Heart right ventricle (tissue), 16 donors: ENCODE measurements around the gene SKIC8. TPM values are rescaled to one million over a fixed set of nuclear protein-coding genes. Genes with fewer than 3 reads are reported as not detected.

ENCODE experiments used
- ATAC-seq, 8 donors: fragments of 200-7000 bp; cut with Tn5 transposase; one replicate each; pipeline ENCODE4 v1.9.1; 2020; ENCODE audit warnings: mild to moderate bottlenecking in 8 of 8, moderate library complexity in 8 of 8, moderate number of reproducible peaks in 1 of 8
- DNase-seq, 2 donors: peaks; one replicate each; pipeline ENCODE4 v3.0.0-alpha.2; 2020
- H3K27ac ChIP-seq, 10 donors: fragments of 200-600 bp; sonication (generic) in 2 of 10; one replicate each; pipeline versions ENCODE4 v1.5.0 to v1.8.0; 2020 to 2022; ENCODE audit warnings: mild to moderate bottlenecking in 3 of 10
- H3K27me3 ChIP-seq, 7 donors: fragments of 200-600 bp; one replicate each; pipeline ENCODE4 v1.8.0; 2021 to 2022; ENCODE audit warnings: mild to moderate bottlenecking in 2 of 7
- H3K36me3 ChIP-seq, 9 donors: fragments of 200-600 bp; sonication (generic) in 1 of 9; one replicate each; pipeline versions ENCODE4 v1.5.0 to v1.8.0; 2020 to 2022; ENCODE audit warnings: mild to moderate bottlenecking in 2 of 9
- H3K4me1 ChIP-seq, 9 donors: fragments of 200-600 bp; sonication (generic) in 1 of 9; one replicate each; pipeline versions ENCODE4 v1.5.0 to v1.8.0; 2020 to 2022; ENCODE audit warnings: mild to moderate bottlenecking in 4 of 9
- H3K4me3 ChIP-seq, 10 donors: fragments of 200-600 bp; sonication (generic) in 2 of 10; one replicate each; pipeline versions ENCODE4 v1.5.0 to v1.8.0; 2020 to 2022; ENCODE audit warnings: mild to moderate bottlenecking in 7 of 10, moderate library complexity in 2 of 10
- H3K9me3 ChIP-seq, 11 donors: fragments of 200-600 bp in 10 of 11; sonication (generic) in 2 of 11; one replicate each; pipeline versions ENCODE4 v1.5.0 to v1.8.0; 2013 to 2022; ENCODE audit warnings: mild to moderate bottlenecking in 2 of 11, control low read depth in 1 of 11, moderate library complexity in 1 of 11
- WGBS, 2 donors: extraction: QIAGEN DNeasy Blood & Tissue Kit; methylation state at CpG; one replicate each; pipeline ENCODE4 v1.1.7; 2013; ENCODE audit warnings: inconsistent platforms in 1 of 2; 5-methylcytosine and 5-hydroxymethylcytosine counted together
- intact Hi-C, 10 donors: fragments of 100-400 bp; cut with DNase I; formaldehyde crosslinking; loops; one replicate each; pipeline versions ENCODE4 v1.11.1 to v1.14.2; 2022
- polyA plus RNA-seq, 2 donors: library from polyadenylated mRNA; stranded (reverse); fragments of 200-250 nt; gene quantifications; one replicate each; pipeline ENCODE4 v1.2.3, GENCODE V29; 2013
- total RNA-seq, 10 donors: library from RNA; stranded (reverse); fragmentation: NEBNext Ultra II Directional in 3 of 10; extraction: Animal tissue kit (Norgen Biotek cat#: 25700) in 3 of 10; gene quantifications; one replicate each; pipeline versions ENCODE4 v1.2.1 to v1.2.4, GENCODE V29; 2021 to 2023
- TF ChIP-seq, protein P1 (sequence below), 9 donors: fragments of 200-600 bp; sonication (generic) in 2 of 9; IDR thresholded peaks; one replicate each; pipeline versions ENCODE4 v1.5.0 to v1.8.0; 2021 to 2022; ENCODE audit warnings: antibody characterized with exemption in 9 of 9, mild to moderate bottlenecking in 5 of 9, moderate library complexity in 1 of 9
- donor health status: Arrhythmogenic right ventricular cardiomyopathy.
- donor health status: ischemic (EF 13 %, LVEDD 7.1; RV severe dilation, severe dysfunction).
- donor health status: healthy with polysubstance abuse.
- donor health status: DM: no; HTN: yes; CAD: no.
- donor health status: DM: no; HTN: no; CAD: no.
- donor health status: ischemic (EF 25% LVEDD 6.9; RV normal size, moderate dysfunction).
- donor health status: ischemic (EF 25% LVEDD 5.7; RV mildly dilated, moderate dysfunction).
- donor health status: healthy.
- donor health status: DM: yes; HTN: yes; CAD: no.
- donor health status: Ischemic cardiomyopathy.
- donor health status: ischemic (EF 35%, LVEDD 5.7; RV mildly dilated, moderate dysfunction).
- donor health status: nonischemic (EF 11% LVEDD 7.7; RV severe dilation, severe dysfunction).
- donor health status: DM: yes; HTN: yes; CAD: no.
- donor health status: PGD.
- donor health status: ischemic (EF 29% LVEDD 5.4; RV normal size, mild dysfunction).
- donor health status: nonischemic (EF 23%, LVEDD 6.1; RV moderate dilation, normal function).

Gene SKIC8
- total and polyA plus RNA-seq, 12 donors, result 24.0 to 37.0 (median 27.2) TPM

DNA sequence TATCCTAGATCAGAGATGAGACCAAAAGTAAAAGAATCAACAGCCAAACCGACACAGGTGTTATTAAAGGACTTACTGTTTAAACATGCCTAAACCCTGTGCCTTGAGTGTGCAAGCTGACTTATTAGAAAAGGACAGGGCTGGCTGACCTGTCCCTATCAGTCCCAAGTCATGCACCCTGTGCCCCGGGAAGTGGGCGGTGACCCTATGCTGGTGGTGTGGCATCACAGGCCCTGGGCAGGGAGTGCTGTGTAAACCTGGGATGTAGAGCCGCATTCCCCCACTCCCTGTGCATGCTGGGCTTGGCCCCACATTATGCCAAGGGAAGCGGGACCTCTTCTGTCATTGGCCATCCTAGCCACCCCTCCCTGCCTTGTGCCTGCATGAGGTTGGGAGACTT is 24.4 kb downstream of the SKIC8 start:
- intact Hi-C loops, result no loop called here
- H3K27ac ChIP-seq, result no peak overlapping the region
- no peak overlapping the region for H3K4me3 ChIP-seq
- H3K9me3 ChIP-seq, result no peaks in the 10 kb centered on the region
- DNase-seq, result no peak
- peaks cover 0 to 97% (median 43%) of the 10 kb centered on the region in 9 donors for H3K36me3 ChIP-seq
- ATAC-seq, result peak in 2 of 8 donors; percentile 16 to 36
- H3K27me3 ChIP-seq, result no peaks in the 10 kb centered on the region
- peaks cover 0 to 11% (median 0%) of the 10 kb centered on the region in 9 donors for H3K4me1 ChIP-seq
- 82 to 95% methylated on average over 5 of the region's 5 CpGs for WGBS, 2 donors
- TF ChIP-seq, protein P1, sequence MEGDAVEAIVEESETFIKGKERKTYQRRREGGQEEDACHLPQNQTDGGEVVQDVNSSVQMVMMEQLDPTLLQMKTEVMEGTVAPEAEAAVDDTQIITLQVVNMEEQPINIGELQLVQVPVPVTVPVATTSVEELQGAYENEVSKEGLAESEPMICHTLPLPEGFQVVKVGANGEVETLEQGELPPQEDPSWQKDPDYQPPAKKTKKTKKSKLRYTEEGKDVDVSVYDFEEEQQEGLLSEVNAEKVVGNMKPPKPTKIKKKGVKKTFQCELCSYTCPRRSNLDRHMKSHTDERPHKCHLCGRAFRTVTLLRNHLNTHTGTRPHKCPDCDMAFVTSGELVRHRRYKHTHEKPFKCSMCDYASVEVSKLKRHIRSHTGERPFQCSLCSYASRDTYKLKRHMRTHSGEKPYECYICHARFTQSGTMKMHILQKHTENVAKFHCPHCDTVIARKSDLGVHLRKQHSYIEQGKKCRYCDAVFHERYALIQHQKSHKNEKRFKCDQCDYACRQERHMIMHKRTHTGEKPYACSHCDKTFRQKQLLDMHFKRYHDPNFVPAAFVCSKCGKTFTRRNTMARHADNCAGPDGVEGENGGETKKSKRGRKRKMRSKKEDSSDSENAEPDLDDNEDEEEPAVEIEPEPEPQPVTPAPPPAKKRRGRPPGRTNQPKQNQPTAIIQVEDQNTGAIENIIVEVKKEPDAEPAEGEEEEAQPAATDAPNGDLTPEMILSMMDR (IDR thresholded peaks at IDR 0.05), result no peak

DNA sequence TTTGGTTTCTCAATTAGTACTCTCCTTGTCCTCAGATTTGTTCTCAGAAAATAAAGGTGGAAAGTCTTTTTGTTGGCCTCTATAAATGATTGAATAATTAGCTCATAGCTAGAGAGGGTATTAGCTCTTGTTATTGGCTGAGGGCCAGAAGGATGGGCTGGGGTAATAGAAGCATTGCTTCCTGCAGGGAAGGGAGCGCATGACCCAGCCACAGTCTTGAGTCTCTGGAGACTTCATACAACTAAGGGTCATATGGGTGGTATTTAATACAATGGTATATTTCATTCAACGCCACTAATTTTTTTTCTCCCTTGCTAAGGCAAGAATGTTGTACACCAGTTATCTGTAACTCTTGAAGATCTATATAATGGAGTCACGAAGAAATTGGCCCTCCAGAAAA is 26.6 kb downstream of the SKIC8 start:
- WGBS, 2 donors, result 90 to 92% methylated on average over 3 of the region's 3 CpGs
- TF ChIP-seq, protein P1 (IDR thresholded peaks at IDR 0.05), result no peak
- Histone ChIP-seq H3K36me3 (peaks cover 0 to 76% (median 26%) of the 10 kb centered on the region in 9 donors), H3K27ac (no peak overlapping the region), H3K4me1 (peaks cover 0 to 16% (median 4%) of the 10 kb centered on the region in 9 donors), H3K27me3 (no peaks in the 10 kb centered on the region), H3K9me3 (no peaks in the 10 kb centered on the region), H3K4me3 (no peak overlapping the region)
- intact Hi-C loops, result no loop called here
- ATAC-seq (no peak), DNase-seq (no peak)

- Histone ChIP-seq H3K4me3 (no peak overlapping the region), H3K27me3 (no peaks in the 10 kb centered on the region), H3K27ac (no peak overlapping the region), H3K9me3 (no peaks in the 10 kb centered on the region), H3K36me3 (peaks cover 0 to 72% (median 21%) of the 10 kb centered on the region in 9 donors), H3K4me1 (peaks cover 0 to 17% (median 4%) of the 10 kb centered on the region in 9 donors)
- 46 to 66% methylated on average over 2 of the region's 2 CpGs for WGBS, 2 donors
- DNase-seq, result no peak
- TF ChIP-seq, protein P1 (IDR thresholded peaks at IDR 0.05), result no peak
- intact Hi-C loops, result no loop called here
- no peak for ATAC-seq
Measured at GRCh38 chr15:78272316-78272715, 27.1 kb downstream of the SKIC8 start.

GRCh38 chr15:78266806-78267205 is 32.6 kb downstream of the SKIC8 start:
- H3K4me1 ChIP-seq, result peaks cover 2 to 47% (median 22%) of the 10 kb centered on the region in 9 donors
- no peaks in the 10 kb centered on the region for H3K27me3 ChIP-seq
- peaks cover 0 to 17% (median 0%) of the 10 kb centered on the region in 9 donors for H3K36me3 ChIP-seq
- peak overlapping the region in 9 of 10 donors; percentile 63 to 97 (median 90) for H3K27ac ChIP-seq
- no peak for DNase-seq
- peak in 1 of 8 donors; percentile 0 for ATAC-seq
- H3K9me3 ChIP-seq, result no peaks in the 10 kb centered on the region
- TF ChIP-seq, protein P1 (IDR thresholded peaks at IDR 0.05), result no peak
- intact Hi-C loops, result no loop called here
- WGBS, 2 donors, result 53 to 66% methylated on average over 2 of the region's 2 CpGs
- H3K4me3 ChIP-seq, result peak overlapping the region in 9 of 10 donors; percentile 1 to 86 (median 47)
